GM12878 (cell line): Measurements from ENCODE around the gene KLK13. TPM values are rescaled to one million over a fixed set of nuclear protein-coding genes. Genes with fewer than 3 reads are reported as not detected.

Experiments used
- ATAC-seq: fragments of 200-7000 bp; cut with Tn5 transposase; 3 replicates; pipeline ENCODE4 v1.9.1; 2020; ENCODE audit warnings: mild to moderate bottlenecking, moderate library complexity
- BruUV-seq: library from RNA; stranded (reverse); fragments of 400-500 nt; replicated peaks from 2 replicates; lab custom pipeline; 2021; lab: Mats Ljungman, UMichigan
- CTCF ChIA-PET: fragments of 300-600 bp; sonication (Branson Sonifier 250); formaldehyde crosslinking; extraction: SDS; loops from one replicate; lab custom pipeline; 2021; ENCODE audit warnings: inconsistent platforms; lab: Yijun Ruan, JAX
- POLR2A ChIA-PET: fragments of 350-600 bp; formaldehyde crosslinking; extraction: SDS; loops from one replicate; lab custom pipeline; 2021; ENCODE audit warnings: inconsistent platforms; lab: Charles Lee
- RAD21 ChIA-PET: fragments of 300-600 bp; sonication (Branson Sonifier 250); formaldehyde crosslinking; loops from one replicate; lab custom pipeline; 2023; ENCODE audit warnings: antibody characterized with exemption; ENCODE audit not compliant: unreplicated experiment; lab: Charles Lee
- SMC1A ChIA-PET: fragments of 300-600 bp; sonication (Branson Sonifier 250); formaldehyde crosslinking; loops from one replicate; lab custom pipeline; 2023; ENCODE audit not compliant: unreplicated experiment, uncharacterized antibody; lab: Charles Lee
- DNase-seq: peaks from one replicate; pipeline ENCODE4 v3.0.0-alpha.2; 2011; ENCODE audit warnings: low read depth, low spot score
- FAIRE-seq: peaks from 3 replicates; lab custom pipeline; 2011; peaks lifted over from hg19 to GRCh38; lab: Jason Lieb, UNC
- H2AFZ ChIP-seq: 2 replicates; pipeline ENCODE4 v1.6.0; 2011; ENCODE audit warnings: low read depth, low read length, control low read depth; ENCODE audit not compliant: control insufficient read depth
- H3K27ac ChIP-seq: 2 replicates; pipeline ENCODE4 v1.5.1; 2011; ENCODE audit warnings: control low read depth; ENCODE audit not compliant: control insufficient read depth, insufficient read depth
- H3K27me3 ChIP-seq, 2 experiments: replicated peaks in 1 of 2; 2 replicates each; pipeline versions ENCODE4 v1.6.0 to v1.6.1; 2011; ENCODE audit warnings: low read length in 1 of 2; ENCODE audit not compliant: control insufficient read depth in 2 of 2, insufficient read depth in 2 of 2
- H3K36me3 ChIP-seq, 2 experiments: 2 replicates each; pipeline ENCODE4 v1.5.1; 2011; ENCODE audit warnings: low read length in 1 of 2; ENCODE audit not compliant: control insufficient read depth in 2 of 2, insufficient read depth in 2 of 2
- H3K4me1 ChIP-seq: 2 replicates; pipeline ENCODE4 v1.6.1; 2011; ENCODE audit warnings: mild to moderate bottlenecking, low read length, moderate library complexity, mixed read lengths; ENCODE audit not compliant: control insufficient read depth, insufficient read depth
- H3K4me2 ChIP-seq: 2 replicates; pipeline ENCODE4 v1.6.0; 2011; ENCODE audit warnings: control low read depth; ENCODE audit not compliant: control insufficient read depth, insufficient read depth
- H3K4me3 ChIP-seq: fragments of 200-600 bp; sonication (generic); 2 replicates; pipeline ENCODE4 v1.5.1; 2016
- H3K79me2 ChIP-seq: 2 replicates; pipeline ENCODE4 v1.6.0; 2011; ENCODE audit warnings: low read length; ENCODE audit not compliant: control insufficient read depth, insufficient read depth
- H3K9ac ChIP-seq: 2 replicates; pipeline ENCODE4 v1.8.0; 2011; ENCODE audit warnings: low read length, control low read depth, mixed read lengths; ENCODE audit not compliant: control insufficient read depth, insufficient read depth
- H3K9me3 ChIP-seq: replicated peaks from 3 replicates; pipeline ENCODE4 v1.5.1; 2011; ENCODE audit warnings: mild to moderate bottlenecking, low read length; ENCODE audit not compliant: control insufficient read depth, insufficient read depth
- H4K20me1 ChIP-seq: 2 replicates; pipeline ENCODE4 v1.6.0; 2011; ENCODE audit not compliant: control insufficient read depth, insufficient read depth
- CBFB ChIP-seq: IDR thresholded peaks from 2 replicates; pipeline ENCODE4 v1.6.1; 2016; ENCODE audit warnings: antibody characterized with exemption, low read depth
- CEBPB ChIP-seq, 2 experiments: fragments of 150-350 bp in 1 of 2; IDR thresholded peaks; 2 replicates each; pipeline ENCODE4 v1.6.1; 2012 to 2014; ENCODE audit warnings: low read depth in 2 of 2, low read length in 2 of 2, borderline replicate concordance in 1 of 2, inconsistent platforms in 1 of 2
- DPF2 ChIP-seq: fragments of 450-650 bp; IDR thresholded peaks from 2 replicates; pipeline ENCODE4 v1.6.1; 2017; ENCODE audit warnings: mild to moderate bottlenecking
- IRF4 ChIP-seq: IDR thresholded peaks from 2 replicates; pipeline ENCODE4 v1.6.1; 2011; ENCODE audit warnings: low read depth, low read length
- PBX3 ChIP-seq: IDR thresholded peaks from 2 replicates; pipeline ENCODE4 v1.6.1; 2011; ENCODE audit warnings: mild to moderate bottlenecking, low read depth, low read length, moderate library complexity; ENCODE audit not compliant: insufficient replicate concordance
- POLR2AphosphoS2 ChIP-seq: IDR thresholded peaks from 2 replicates; pipeline ENCODE4 v1.6.1; 2011; ENCODE audit warnings: low read depth, mild to moderate bottlenecking, low read length, improper control_type of control experiment, moderate library complexity
- RB1 ChIP-seq: fragments of 450-650 bp; formaldehyde crosslinking; IDR thresholded peaks from 2 replicates; pipeline ENCODE4 v1.6.1; 2017; ENCODE audit warnings: mild to moderate bottlenecking, borderline replicate concordance
- ZBTB40 ChIP-seq: fragments of 450-650 bp; IDR thresholded peaks from 2 replicates; pipeline ENCODE4 v1.6.1; 2016; ENCODE audit warnings: mild to moderate bottlenecking, moderate library complexity, borderline replicate concordance
- WGBS: methylation state at CpG from one replicate; pipeline ENCODE4 v1.1.6; 2016; ENCODE audit warnings: low lambda C conversion rate; ENCODE audit not compliant: insufficient replicate concordance, insufficient coverage; ENCODE audit errors: missing lambda C conversion rate; 5-methylcytosine and 5-hydroxymethylcytosine counted together
- in situ Hi-C: fragments of 300-500 bp; cut with MboI; formaldehyde crosslinking; loops from 9 replicates; pipeline ENCODE4 v1.14.3; 2018; ENCODE audit warnings: mixed read lengths
- intact Hi-C: fragments of 100-400 bp; cut with micrococcal nuclease; formaldehyde crosslinking; loops from one replicate; pipeline ENCODE4 v1.14.2; 2022; ENCODE audit not compliant: unreplicated experiment
- polyA plus RNA-seq, 11 experiments: library from polyadenylated mRNA; depleted of rRNA in 4 of 11; unstranded in 6 of 11; stranded (reverse) in 5 of 11; fragments of >200 nt; fragmentation: Nextera tagmentation in 4 of 11; fragmentation: Illumina TruSeq in 1 of 11; extraction: Ambion mirVana in 4 of 11; extraction: Trizol in 1 of 11; gene quantifications; 1 replicate in 1 of 11; 2 replicates in 10 of 11; pipeline versions ENCODE4 v1.2.1 to v1.2.3, GENCODE V29; 2011 to 2016; ENCODE audit warnings: inconsistent platforms in 2 of 11, missing spikeins in 2 of 11, low read depth in 1 of 11
- total RNA-seq, 4 experiments: library from RNA; depleted of rRNA in 3 of 4; stranded (reverse); fragments of >200 nt in 3 of 4; fragmentation: Illumina TruSeq in 1 of 4; extraction: Trizol in 1 of 4; gene quantifications; 2 replicates each; pipeline versions ENCODE4 v1.2.1 to v1.2.3, GENCODE V29; 2013 to 2021
- TF ChIP-seq, protein P1 (sequence below): fragments of 450-650 bp; formaldehyde crosslinking; IDR thresholded peaks from 2 replicates; pipeline ENCODE4 v1.4.0; 2022; ENCODE audit warnings: mild to moderate bottlenecking, moderate library complexity

KLK13 gene
- total and polyA plus RNA-seq, 10 of the 15 experiments (the other 5 are each of a cell fraction or from before 2014, with no cell fraction given), result not detected

GRCh38 chr19:51036519-51036918 is 28.4 kb downstream of the KLK13 start:
- H3K9me3 ChIP-seq, result no peaks in the 10 kb centered on the region
- H2AFZ ChIP-seq, result no peak overlapping the region
- SMC1A ChIA-PET, result no interaction called here
- CTCF ChIA-PET, result no interaction called here
- RAD21 ChIA-PET, result no interaction called here
- DNase-seq (no peak), FAIRE-seq (no peak), ATAC-seq (no peak)
- H3K9ac ChIP-seq, result no peak overlapping the region
- H3K27me3 ChIP-seq, result no peaks in the 10 kb centered on the region; a peak in 1 of 4 replicates
- TF ChIP-seq POLR2AphosphoS2, result no peak
- TF ChIP-seq CBFB, result no peak
- intact Hi-C loops (no loop called here), in situ Hi-C loops (no loop called here)
- POLR2A ChIA-PET, result no interaction called here
- WGBS, result 41% methylated on average over 9 of the region's 9 CpGs
- BruUV-seq, result no TSS peak
- no peaks in the 10 kb centered on the region for H4K20me1 ChIP-seq
- H3K4me2 ChIP-seq, result no peak overlapping the region
- H3K27ac ChIP-seq, result no peak overlapping the region
- H3K36me3 ChIP-seq, result no peaks in the 10 kb centered on the region
- H3K79me2 ChIP-seq, result no peaks in the 10 kb centered on the region
- no peaks in the 10 kb centered on the region for H3K4me1 ChIP-seq
- H3K4me3 ChIP-seq, result no peak overlapping the region

DNA sequence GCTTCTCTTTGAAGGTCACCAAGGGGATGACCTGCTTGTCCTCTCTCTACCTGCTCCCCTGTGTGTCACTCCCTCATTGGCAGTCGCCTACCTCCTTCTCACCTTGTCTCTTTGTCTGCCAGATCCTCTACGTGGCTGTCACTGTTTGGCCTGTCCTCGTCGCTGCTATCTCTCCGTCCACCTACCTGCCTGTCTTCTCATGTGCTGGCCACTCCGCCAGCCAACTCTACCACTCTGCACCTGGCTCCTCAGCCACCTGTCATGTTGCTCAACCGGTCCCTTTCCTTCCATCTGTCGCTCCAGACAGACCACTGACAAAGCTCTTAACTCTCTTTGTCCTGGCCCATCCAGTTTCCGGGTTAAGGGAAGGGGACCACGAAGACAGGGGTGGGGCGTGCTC is 30.2 kb downstream of the KLK13 start, which contains the start of gene KLK12:
TSS of gene KLK12 (minus strand) at position 299 of the 400 bp plus-strand sequence. CDS start 381 bp downstream, outside the sequence.
- intact Hi-C loops (no loop called here), in situ Hi-C loops (no loop called here)
- ChIA-PET RAD21 (no interaction called here), CTCF (no interaction called here), POLR2A (no interaction called here), SMC1A (no interaction called here)
- Histone ChIP-seq H3K27ac (no peak within 1 kb of the TSS), H2AFZ (no peak within 1 kb of the TSS), H4K20me1 (no peaks in the 10 kb centered on the region), H3K4me3 (no peak within 1 kb of the TSS), H3K36me3 (no peaks in the 10 kb centered on the region), H3K4me1 (no peaks in the 10 kb centered on the region), H3K27me3 (no peaks in the 10 kb centered on the region; a peak in 1 of 4 replicates), H3K79me2 (no peaks in the 10 kb centered on the region), H3K4me2 (no peak within 1 kb of the TSS), H3K9ac (no peak within 1 kb of the TSS), H3K9me3 (no peaks in the 10 kb centered on the region)
- 17% methylated on average over 11 of the region's 11 CpGs for WGBS
- no peak for DNase-seq
- BruUV-seq, result no TSS peak
- no peak for ATAC-seq
- FAIRE-seq, result no peak
- TF ChIP-seq CEBPB (IDR thresholded peaks at IDR 0.05; ENCODE audit: borderline replicate concordance in 1 of 2, low read depth in 2 of 2, low read length in 2 of 2), result no peak
- TF ChIP-seq, protein P1, sequence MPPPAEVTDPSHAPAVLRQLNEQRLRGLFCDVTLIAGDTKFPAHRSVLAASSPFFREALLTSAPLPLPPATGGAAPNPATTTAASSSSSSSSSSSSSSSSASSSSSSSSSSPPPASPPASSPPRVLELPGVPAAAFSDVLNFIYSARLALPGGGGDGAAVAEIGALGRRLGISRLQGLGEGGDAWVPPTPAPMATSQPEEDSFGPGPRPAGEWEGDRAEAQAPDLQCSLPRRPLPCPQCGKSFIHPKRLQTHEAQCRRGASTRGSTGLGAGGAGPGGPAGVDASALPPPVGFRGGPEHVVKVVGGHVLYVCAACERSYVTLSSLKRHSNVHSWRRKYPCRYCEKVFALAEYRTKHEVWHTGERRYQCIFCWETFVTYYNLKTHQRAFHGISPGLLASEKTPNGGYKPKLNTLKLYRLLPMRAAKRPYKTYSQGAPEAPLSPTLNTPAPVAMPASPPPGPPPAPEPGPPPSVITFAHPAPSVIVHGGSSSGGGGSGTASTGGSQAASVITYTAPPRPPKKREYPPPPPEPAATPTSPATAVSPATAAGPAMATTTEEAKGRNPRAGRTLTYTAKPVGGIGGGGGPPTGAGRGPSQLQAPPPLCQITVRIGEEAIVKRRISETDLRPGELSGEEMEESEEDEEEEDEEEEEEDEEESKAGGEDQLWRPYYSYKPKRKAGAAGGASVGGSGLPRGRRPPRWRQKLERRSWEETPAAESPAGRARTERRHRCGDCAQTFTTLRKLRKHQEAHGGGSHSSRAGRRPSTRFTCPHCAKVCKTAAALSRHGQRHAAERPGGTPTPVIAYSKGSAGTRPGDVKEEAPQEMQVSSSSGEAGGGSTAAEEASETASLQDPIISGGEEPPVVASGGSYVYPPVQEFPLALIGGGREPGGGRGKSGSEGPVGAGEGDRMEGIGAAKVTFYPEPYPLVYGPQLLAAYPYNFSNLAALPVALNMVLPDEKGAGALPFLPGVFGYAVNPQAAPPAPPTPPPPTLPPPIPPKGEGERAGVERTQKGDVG (CRISPR knock-in tag), result no peak
- no peak for TF ChIP-seq IRF4
- TF ChIP-seq RB1, result no peak
- TF ChIP-seq DPF2, result no peak
- TF ChIP-seq ZBTB40, result no peak
- no peak for TF ChIP-seq PBX3
